ENCODE results near the gene SLC35F6. TPM values are rescaled to one million over a fixed set of nuclear protein-coding genes. Genes with fewer than 3 reads are reported as not detected.
"Not testable (repeated sequence)": the region's sequence is repeated elsewhere in the genome, so short reads cannot be mapped to it uniquely, and the experiment has no call there.

Gene SLC35F6
- total RNA-seq, 2 experiments from 2014 or later: 10.4 to 15.0 TPM

DNA sequence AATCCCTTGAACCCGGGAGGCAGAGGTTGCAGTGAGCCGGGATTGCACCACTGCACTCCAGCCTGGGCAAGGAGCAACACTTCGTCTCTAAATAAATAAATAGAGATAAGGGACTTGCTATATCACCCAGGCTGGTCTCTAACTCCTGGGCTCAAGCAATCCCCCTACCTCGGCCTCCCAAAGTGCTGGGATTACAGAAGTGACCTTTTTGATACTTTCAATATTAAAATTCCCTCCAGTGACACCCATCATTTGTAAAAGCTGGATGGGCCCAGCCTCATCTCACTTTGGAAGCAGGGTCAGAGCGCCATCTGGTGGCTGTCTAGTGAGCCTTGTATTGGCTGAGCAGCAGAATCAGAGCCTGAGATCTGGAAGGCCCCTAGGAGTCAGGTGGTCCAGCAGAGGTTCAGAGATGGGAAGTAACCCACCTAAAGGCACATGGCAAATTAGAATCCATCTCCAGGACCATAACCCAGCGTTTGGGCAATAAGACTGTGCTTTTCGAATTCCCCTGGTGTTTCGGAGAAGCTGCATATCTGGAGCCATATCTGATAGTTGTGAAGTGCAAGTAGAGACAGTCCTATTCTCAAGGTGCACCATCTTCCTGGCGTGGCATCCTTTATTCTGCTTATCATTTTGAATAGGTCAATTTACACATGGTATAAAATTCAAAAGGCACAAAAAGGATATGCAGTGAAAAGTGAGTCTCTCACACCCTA, 18.3 kb upstream of the SLC35F6 start:
- BruUV-seq (replicated peaks): no TSS peak
- no peaks in the 10 kb centered on the region for H3K36me3 ChIP-seq (ENCODE audit: insufficient read depth, low read length)
- H2AFZ ChIP-seq (ENCODE audit: low read length): no peak overlapping the region
- H3K9me3 ChIP-seq (ENCODE audit: low read length): no peaks in the 10 kb centered on the region
- peak overlapping the region; percentile 30; the same call in 1 of the 2 replicates for H3K4me2 ChIP-seq (ENCODE audit: low read length)
- H3K27ac ChIP-seq (ENCODE audit: low read depth, low read length, poor library complexity, severe bottlenecking): no peak overlapping the region
- peaks cover 13% of the 10 kb centered on the region for H3K4me1 ChIP-seq (ENCODE audit: insufficient read depth, low read length, poor library complexity, severe bottlenecking)
- no peaks in the 10 kb centered on the region for H3K9me2 ChIP-seq (ENCODE audit: insufficient read depth, low read length)
- no peak overlapping the region for H3K4me3 ChIP-seq (ENCODE audit: low read depth, low read length, poor library complexity, severe bottlenecking)
- peaks cover 3% of the 10 kb centered on the region; the same call in 1 of the 2 replicates for H3K79me2 ChIP-seq (ENCODE audit: insufficient read depth, low read depth, low read length)
- no peaks in the 10 kb centered on the region for H4K20me1 ChIP-seq (ENCODE audit: insufficient read depth, low read length)
- POLR2A ChIA-PET: interaction anchor here (0.6 to 0.7 kb wide), 2 partner anchors 9 to 326 kb away, joined by 3 read pairs; no protein-coding TSS in a partner anchor
- peak; percentile 86 for DNase-seq (ENCODE audit: low spot score)
- intact Hi-C loops (cut with micrococcal nuclease; ENCODE audit: unreplicated experiment): loop anchor here (1.0 kb wide), 1 partner anchor 140 kb away; no protein-coding TSS in a partner anchor
- CTCF ChIA-PET (ENCODE audit: unreplicated experiment): no interaction called here
- TF ChIP-seq EZH2phosphoT487 (IDR thresholded peaks at IDR 0.05; ENCODE audit: borderline replicate concordance, low read depth, low read length): no peak
- TF ChIP-seq, protein P1, sequence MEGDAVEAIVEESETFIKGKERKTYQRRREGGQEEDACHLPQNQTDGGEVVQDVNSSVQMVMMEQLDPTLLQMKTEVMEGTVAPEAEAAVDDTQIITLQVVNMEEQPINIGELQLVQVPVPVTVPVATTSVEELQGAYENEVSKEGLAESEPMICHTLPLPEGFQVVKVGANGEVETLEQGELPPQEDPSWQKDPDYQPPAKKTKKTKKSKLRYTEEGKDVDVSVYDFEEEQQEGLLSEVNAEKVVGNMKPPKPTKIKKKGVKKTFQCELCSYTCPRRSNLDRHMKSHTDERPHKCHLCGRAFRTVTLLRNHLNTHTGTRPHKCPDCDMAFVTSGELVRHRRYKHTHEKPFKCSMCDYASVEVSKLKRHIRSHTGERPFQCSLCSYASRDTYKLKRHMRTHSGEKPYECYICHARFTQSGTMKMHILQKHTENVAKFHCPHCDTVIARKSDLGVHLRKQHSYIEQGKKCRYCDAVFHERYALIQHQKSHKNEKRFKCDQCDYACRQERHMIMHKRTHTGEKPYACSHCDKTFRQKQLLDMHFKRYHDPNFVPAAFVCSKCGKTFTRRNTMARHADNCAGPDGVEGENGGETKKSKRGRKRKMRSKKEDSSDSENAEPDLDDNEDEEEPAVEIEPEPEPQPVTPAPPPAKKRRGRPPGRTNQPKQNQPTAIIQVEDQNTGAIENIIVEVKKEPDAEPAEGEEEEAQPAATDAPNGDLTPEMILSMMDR (conservative IDR thresholded peaks at IDR 0.05; ENCODE audit: low read length): peak; percentile 96

DNA sequence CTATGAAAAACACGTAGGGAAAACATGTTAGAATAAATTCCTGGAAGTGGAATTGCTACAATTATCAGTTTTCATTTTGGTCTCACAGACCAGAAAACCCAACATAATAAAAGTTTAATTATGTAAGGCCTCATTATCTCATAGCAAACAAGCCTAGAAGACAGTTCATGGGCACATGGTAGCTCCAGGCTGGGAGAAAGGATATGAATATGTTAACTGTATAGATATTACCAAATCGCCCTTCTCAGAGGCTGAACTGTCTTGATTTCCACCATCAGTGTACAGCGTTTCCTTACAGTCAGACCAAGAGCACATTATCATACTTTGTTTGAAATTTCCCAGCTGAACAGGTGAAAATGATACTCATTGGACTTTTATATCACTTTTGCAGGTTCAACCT, 17.1 kb upstream of the SLC35F6 start:
- no peak overlapping the region for H2AFZ ChIP-seq (ENCODE audit: low read length)
- no peaks in the 10 kb centered on the region; the same call in 1 of the 2 replicates for H3K36me3 ChIP-seq (ENCODE audit: insufficient read depth, low read length)
- intact Hi-C loops (cut with micrococcal nuclease; ENCODE audit: unreplicated experiment): no loop called here
- H3K9me2 ChIP-seq (ENCODE audit: insufficient read depth, low read length): no peaks in the 10 kb centered on the region
- CTCF ChIA-PET (ENCODE audit: unreplicated experiment): no interaction called here
- peaks cover 25% of the 10 kb centered on the region for H3K4me1 ChIP-seq (ENCODE audit: insufficient read depth, low read length, poor library complexity, severe bottlenecking)
- no peaks in the 10 kb centered on the region for H4K20me1 ChIP-seq (ENCODE audit: insufficient read depth, low read length)
- POLR2A ChIA-PET: no interaction called here
- no peak for DNase-seq (ENCODE audit: low spot score)
- H3K79me2 ChIP-seq (ENCODE audit: insufficient read depth, low read depth, low read length): peaks cover 8% of the 10 kb centered on the region; the same call in 1 of the 2 replicates
- H3K27ac ChIP-seq (ENCODE audit: low read depth, low read length, poor library complexity, severe bottlenecking): no peak overlapping the region
- BruUV-seq (replicated peaks): no TSS peak
- no peak overlapping the region for H3K4me3 ChIP-seq (ENCODE audit: low read depth, low read length, poor library complexity, severe bottlenecking)
- no peaks in the 10 kb centered on the region for H3K9me3 ChIP-seq (ENCODE audit: low read length)
- TF ChIP-seq EZH2phosphoT487 (IDR thresholded peaks at IDR 0.05; ENCODE audit: borderline replicate concordance, low read depth, low read length): no peak
- TF ChIP-seq, protein P1 (conservative IDR thresholded peaks at IDR 0.05; ENCODE audit: low read length): no peak
- H3K4me2 ChIP-seq (ENCODE audit: low read length): no peak overlapping the region

- H3K4me1 ChIP-seq (ENCODE audit: insufficient read depth, low read length, poor library complexity, severe bottlenecking): peaks cover 48% of the 10 kb centered on the region
- H3K27ac ChIP-seq (ENCODE audit: low read depth, low read length, poor library complexity, severe bottlenecking): peak overlapping the region; percentile 23
- CTCF ChIA-PET (ENCODE audit: unreplicated experiment); H3K9me2 ChIP-seq (ENCODE audit: insufficient read depth, low read length); BruUV-seq (replicated peaks); intact Hi-C loops (cut with micrococcal nuclease; ENCODE audit: unreplicated experiment); H3K36me3 ChIP-seq (ENCODE audit: insufficient read depth, low read length); H3K79me2 ChIP-seq (ENCODE audit: insufficient read depth, low read depth, low read length); H3K9me3 ChIP-seq (ENCODE audit: low read length); H4K20me1 ChIP-seq (ENCODE audit: insufficient read depth, low read length): not testable (repeated sequence)
- H3K4me3 ChIP-seq (ENCODE audit: low read depth, low read length, poor library complexity, severe bottlenecking): peak overlapping the region; percentile 65
- POLR2A ChIA-PET: interaction anchor here (0.7 kb wide), 2 partner anchors 22 to 153 kb away, joined by 3 to 4 read pairs; no protein-coding TSS in a partner anchor
- DNase-seq (ENCODE audit: low spot score): peak; percentile 59
- peak overlapping the region; percentile 83 for H2AFZ ChIP-seq (ENCODE audit: low read length)
- H3K4me2 ChIP-seq (ENCODE audit: low read length): peak overlapping the region; percentile 84
Measured at GRCh38 chr2:26749787-26750420, 14.2 kb upstream of the SLC35F6 start.

- H3K79me2 ChIP-seq (ENCODE audit: insufficient read depth, low read depth, low read length); H3K9me3 ChIP-seq (ENCODE audit: low read length); DNase-seq (ENCODE audit: low spot score); CTCF ChIA-PET (ENCODE audit: unreplicated experiment); H4K20me1 ChIP-seq (ENCODE audit: insufficient read depth, low read length); H3K9me2 ChIP-seq (ENCODE audit: insufficient read depth, low read length); H3K36me3 ChIP-seq (ENCODE audit: insufficient read depth, low read length); intact Hi-C loops (cut with micrococcal nuclease; ENCODE audit: unreplicated experiment): not testable (repeated sequence)
- Histone ChIP-seq H3K4me3 (ENCODE audit: low read depth, low read length, poor library complexity, severe bottlenecking) (peak overlapping the region; percentile 65), H2AFZ (ENCODE audit: low read length) (peak overlapping the region; percentile 83; the same call in 1 of the 2 replicates), H3K4me2 (ENCODE audit: low read length) (peak overlapping the region; percentile 84), H3K27ac (ENCODE audit: low read depth, low read length, poor library complexity, severe bottlenecking) (peak overlapping the region; percentile 23), H3K4me1 (ENCODE audit: insufficient read depth, low read length, poor library complexity, severe bottlenecking) (peaks cover 54% of the 10 kb centered on the region)
- BruUV-seq (replicated peaks): TSS peak; percentile 88
- POLR2A ChIA-PET: interaction anchor here (0.6 kb wide), 1 partner anchor 158 kb away, joined by 3 read pairs; no protein-coding TSS in a partner anchor
Measured at GRCh38 chr2:26750467-26750866, 13.6 kb upstream of the SLC35F6 start.
